Epidermal melanocyte (primary cell): ENCODE results near the gene ZNF552.
"Not testable (repeated sequence)": the region's sequence is repeated elsewhere in the genome, so short reads cannot be mapped to it uniquely, and the experiment has no call there.

Source experiments
- DNase-seq: peaks from one replicate; pipeline ENCODE4 v3.0.0; 2011; ENCODE audit warnings: low spot score; ENCODE audit not compliant: insufficient read length

The ZNF552 gene

DNA sequence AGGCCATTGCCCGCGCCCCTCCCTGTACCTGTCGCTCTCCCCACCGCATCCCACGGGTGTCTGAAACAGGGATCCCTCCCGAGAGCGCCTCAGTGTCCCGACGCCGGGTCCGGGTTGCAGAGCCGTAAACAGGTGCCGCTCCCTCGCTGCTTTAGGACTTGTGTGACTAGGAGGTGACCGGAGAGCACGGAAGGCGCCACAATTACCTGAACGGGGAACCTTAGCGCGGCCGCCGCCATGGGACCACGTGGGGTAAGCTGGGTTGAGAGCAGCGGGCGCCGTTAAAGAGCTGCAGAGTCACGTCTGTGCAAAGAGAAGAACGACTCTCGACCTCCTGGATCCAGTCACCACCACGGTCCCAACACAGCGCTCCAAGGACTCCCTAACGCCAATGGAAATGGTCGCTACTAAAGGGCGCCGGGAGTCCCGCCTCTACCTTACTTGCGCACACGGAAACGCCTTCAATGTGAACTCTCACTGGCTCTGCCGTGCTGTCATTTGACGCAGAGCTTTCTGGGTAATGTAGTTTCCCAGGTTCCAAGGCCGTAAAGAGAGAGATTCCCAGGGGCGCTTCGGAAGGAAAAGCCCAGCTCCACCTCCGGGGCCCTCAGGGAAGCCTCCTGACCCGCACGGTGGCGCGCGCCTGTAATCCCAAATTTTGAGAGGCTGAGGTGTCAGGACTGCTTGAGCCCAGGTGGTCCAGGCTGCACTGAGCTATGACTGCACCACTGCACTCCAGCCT is at the start of gene ZNF552:
TSS of gene ZNF552 (minus strand) at position 409 of the 742 bp plus-strand sequence. CDS start at position 239, 170 bp downstream.
- peak; percentile 76 for DNase-seq

- not testable (repeated sequence) for DNase-seq
These were observed 47.6 kb upstream of the ZNF552 start for GRCh38 chr19:57862351-57862750.

- DNase-seq = not testable (repeated sequence)
These were observed 39.4 kb upstream of the ZNF552 start for GRCh38 chr19:57854117-57854516.

DNA sequence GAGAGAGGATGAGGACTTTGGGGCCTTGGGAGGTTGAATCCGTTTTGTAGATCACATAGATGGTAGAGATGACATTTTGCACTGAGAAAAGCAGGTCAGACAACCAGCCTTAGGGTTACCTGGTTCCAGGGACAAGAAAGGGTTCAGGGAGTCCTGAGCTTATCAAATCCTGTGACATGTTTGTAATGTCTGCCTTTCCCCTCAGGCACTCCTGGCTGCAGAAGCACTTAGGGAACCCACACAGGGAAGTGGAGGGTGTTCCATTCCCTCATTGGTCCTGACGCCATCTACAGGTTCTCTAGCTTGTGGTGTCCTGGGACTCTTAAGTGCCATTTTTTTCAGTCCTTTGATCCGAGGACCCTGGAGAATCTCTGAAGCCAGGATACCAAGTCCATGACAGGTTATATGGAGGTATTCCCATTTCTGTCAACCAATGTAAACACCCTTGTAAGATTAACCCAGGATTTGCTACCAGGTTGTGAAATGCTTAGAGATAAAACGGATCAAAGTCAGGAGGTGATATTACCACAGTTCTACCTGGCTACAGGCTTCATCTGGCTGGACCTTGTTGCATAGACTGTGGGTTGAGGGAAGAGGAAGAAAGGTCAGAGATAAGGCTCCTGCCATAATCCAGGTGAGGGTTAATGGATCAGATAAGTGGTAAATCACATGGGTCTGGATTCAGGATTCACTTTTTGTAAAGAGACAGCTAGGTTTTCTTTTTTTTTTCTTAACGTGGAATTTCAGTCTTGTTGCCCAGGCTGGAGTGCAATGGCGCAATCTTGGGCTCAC is 37.3 kb upstream of the ZNF552 start:
- DNase-seq = not testable (repeated sequence)

DNA sequence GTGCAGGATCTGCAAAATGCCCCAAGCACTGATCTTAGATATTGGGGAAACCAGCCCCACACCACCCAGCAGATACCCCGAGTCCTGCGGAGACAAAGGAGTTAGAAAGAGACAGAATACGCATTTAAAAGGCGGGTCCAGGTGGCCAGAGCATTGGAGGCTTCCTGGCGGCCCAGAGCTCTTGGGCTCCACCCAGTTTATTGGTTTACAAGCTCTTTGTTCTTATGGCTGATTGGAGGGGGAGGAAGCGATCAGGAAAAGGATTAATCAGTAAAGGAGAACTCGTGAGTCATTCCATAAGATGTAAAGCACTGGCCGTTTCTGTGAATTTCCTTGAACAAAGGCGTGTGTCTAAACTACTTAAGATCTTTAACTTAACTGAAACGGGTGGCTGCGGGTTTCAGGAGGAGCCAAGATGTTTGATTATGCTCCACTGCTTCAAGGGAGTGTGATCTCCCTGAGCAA is 35.9 kb upstream of the ZNF552 start:
- peak; percentile 15 for DNase-seq

DNA sequence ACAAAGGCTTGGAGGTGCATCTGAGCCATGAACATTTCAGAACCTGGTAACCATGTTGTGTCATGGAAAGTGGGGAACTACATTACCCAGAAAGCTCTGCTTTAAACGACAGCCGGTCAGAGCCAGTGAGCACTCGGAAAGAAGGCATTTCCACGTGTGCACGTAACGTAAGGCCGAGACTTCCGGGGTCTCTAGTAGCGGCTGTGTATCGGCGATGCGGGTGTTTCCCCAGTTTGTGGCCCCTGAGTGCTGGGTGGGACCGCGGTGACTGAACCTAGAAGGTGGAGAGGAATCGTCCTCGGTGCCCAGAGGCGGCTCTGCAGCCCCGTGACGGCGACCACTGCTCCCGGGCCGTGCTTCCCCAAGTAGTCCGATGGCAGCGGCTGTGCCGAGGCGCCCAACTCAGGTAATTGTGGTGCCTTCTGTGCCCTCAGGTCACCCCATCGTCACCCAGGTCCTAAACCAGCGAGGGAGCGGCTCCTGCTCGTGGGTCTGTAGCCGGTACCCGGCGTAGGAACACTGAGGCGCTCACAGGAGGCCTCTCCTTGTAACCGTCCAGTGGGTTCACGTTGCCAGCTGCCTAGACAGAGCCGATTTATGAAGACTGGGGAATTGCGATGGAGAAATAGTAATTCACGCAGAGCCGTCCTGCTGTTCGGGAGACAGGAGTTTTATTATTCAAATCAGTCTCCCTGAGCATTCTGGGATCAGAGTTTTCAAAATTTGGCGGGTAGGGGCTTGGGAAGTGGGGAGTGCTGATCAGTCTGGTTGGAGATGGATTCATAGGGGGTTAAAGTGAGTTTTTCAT is 35.2 kb upstream of the ZNF552 start, which contains the start of gene ZNF587:
TSS of gene ZNF587 (plus strand) at position 194 of the 808 bp plus-strand sequence. CDS start at position 374, 180 bp downstream.
- peak; percentile 45 for DNase-seq

GRCh38 chr19:57849162-57849665 is 34.5 kb upstream of the ZNF552 start:
- not testable (repeated sequence) for DNase-seq

DNA sequence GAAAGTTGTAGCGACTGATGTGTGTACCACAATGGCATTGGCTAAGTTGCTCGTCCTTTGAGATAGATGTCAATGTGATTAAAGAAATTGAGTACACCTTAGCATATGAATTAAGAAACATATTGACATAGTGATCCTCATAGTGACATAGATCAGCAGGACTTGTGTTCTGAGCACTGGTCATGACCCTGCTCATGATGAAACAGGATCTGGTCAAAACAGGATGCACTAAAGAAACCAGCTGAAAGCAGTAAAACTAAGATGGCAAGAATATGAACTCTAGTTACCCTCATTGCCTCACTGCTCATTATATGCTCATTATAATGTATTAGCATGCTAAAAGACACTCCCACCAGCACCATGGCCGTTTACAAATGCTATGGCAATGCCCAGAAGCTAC is 32.5 kb upstream of the ZNF552 start:
- not testable (repeated sequence) for DNase-seq

- DNase-seq = no peak
These were observed 26.5 kb upstream of the ZNF552 start for GRCh38 chr19:57841122-57841763.

- DNase-seq = not testable (repeated sequence)
These were observed 24.0 kb upstream of the ZNF552 start for GRCh38 chr19:57838622-57839191.

GRCh38 chr19:57836991-57837390 is 22.3 kb upstream of the ZNF552 start:
- not testable (repeated sequence) for DNase-seq

- peak; percentile 76 for DNase-seq
These were observed 15.4 kb upstream of the ZNF552 start, which contains the start of gene ZNF587B for GRCh38 chr19:57830071-57830602. Gene ZNF587B (plus strand): TSS chr19:57830299. CDS start chr19:57830529, 230 bp downstream.

GRCh38 chr19:57829316-57829715 is 14.6 kb upstream of the ZNF552 start:
- DNase-seq = no peak

GRCh38 chr19:57825511-57825910 is 10.8 kb upstream of the ZNF552 start:
- DNase-seq = no peak

- DNase-seq = not testable (repeated sequence)
These were observed 8.9 kb upstream of the ZNF552 start for GRCh38 chr19:57823608-57824007.

DNA sequence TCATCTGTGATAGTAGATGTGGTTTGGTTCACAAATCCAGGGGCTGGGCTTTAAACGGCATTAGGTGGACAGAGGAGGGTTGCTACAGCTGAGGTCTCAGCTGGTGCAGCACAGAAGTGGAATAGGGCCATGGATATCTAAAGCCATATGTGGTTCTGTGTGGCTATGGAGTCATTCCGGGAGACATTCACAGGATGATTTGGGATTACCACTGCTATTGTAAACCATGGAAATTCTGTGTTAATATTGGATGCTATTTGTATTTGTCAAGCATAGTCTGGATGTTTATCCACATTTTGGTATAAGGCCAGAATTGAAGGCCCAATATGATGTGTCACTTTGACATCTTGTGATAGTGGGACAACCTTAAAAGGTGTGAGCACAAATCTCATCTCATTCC is 8.4 kb upstream of the ZNF552 start:
- not testable (repeated sequence) for DNase-seq

- not testable (repeated sequence) for DNase-seq
These were observed 6.8 kb upstream of the ZNF552 start for GRCh38 chr19:57821501-57821900.

DNA sequence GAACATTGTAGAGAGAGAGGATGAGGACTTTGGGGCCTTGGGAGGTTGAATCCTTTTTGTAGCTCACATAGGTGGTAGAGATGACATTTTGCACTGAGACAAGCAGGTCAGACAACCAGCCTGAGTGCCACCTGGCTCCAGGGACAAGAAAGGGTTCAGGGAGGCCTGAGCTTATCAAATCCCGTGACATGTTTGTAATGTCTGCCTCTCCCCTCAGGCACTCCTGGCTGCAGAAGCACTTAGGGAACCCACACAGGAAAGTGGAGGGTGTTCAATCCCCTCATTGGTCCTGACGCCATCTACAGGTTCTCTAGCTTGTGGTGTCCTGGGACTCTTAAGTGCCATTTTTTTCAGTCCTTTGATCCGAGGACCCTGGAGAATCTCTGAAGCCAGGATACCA is 6.4 kb upstream of the ZNF552 start:
- DNase-seq = not testable (repeated sequence)

DNA sequence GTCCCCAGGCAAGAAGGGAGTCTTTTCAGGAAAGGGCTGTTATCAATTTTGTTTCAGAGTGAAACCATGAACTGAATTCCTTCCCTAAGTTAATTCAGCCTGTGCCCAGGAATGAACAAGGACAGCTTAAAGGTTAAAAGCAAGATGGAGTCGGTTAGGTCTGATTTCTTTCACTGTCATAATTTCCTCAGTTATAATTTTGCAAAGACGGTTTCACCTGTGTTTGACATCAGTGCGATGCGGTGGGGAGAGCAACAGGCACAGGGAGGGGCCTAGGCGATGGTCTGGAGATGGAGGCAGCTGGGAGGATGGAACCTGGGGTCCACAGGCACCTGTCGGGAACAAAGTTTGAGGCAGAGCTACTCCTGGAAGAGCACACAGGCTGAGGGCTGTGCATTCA is 5.9 kb upstream of the ZNF552 start:
- DNase-seq = no peak
